NCI-H524 (cell line): ENCODE measurements around the gene MNS1.
A peak's percentile ranks its signal among the peaks of the same experiment; 100 is the strongest.
"Not testable (repeated sequence)": the region's sequence is repeated elsewhere in the genome, so short reads cannot be mapped to it uniquely, and the experiment has no call there.

ENCODE experiments used
- DNase-seq, 2 experiments: peaks; one replicate each; lab custom pipeline; 2025; lab: John Stamatoyannopoulos, UW

The MNS1 gene

DNA sequence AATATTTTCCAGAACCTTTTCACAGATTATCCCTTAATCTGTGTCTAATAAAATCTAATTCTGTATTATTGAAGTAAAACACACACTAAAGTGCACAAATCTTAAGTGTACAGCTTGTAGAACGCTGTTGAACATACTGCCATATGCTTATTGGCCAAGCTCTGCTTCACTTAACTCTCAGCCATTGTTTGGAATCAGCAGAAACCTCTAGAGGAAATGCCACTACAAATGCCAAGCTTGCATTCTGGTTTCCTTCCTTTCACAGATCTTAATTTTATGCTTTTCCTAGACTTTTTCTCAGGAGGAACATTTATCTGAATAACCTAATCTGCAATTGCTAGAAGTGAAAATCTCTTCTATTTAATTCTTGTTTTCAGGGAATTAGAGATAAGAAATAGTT, 10.1 kb downstream of the MNS1 start:
- DNase-seq = peak in 1 of 2 experiments; percentile 18

DNA sequence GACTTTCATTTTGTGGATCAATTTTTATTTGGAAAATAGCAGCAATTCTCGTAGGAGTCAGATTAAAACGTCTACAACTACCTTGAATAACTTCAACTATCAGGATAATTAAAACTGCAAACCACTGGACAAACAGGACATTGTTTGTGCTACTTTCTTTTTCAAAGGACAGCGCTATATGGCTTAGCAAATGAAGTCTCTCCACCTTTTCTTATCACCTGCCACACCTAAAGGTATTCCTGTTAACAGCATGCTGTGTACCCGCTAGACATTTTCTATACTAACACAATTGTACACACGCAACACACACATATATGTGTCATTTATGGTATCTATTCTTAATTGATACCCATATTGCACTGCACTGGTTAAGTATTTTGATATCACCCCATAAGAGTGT, 19.2 kb downstream of the MNS1 start:
- DNase-seq = no peak

DNA sequence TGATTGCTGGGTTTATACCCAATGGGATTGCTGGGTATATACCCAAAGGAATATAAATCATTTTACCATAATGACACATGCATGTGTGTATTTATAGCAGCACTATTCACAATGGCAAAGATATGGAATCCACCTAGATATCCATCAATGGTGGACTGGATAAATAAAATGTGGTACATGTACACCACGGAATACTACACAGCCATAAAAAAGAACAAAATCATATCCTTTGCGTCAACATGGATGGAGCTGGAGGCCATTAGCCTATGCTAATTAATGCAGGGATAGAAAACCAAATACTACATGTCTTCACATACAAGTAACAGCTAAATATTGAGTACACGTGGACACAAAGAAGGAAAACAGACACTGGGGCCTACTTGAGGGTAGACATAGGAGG, 22.6 kb downstream of the MNS1 start:
- no peak for DNase-seq

GRCh38 chr15:56440214-56440770, 24.6 kb downstream of the MNS1 start:
- DNase-seq = no peak

DNA sequence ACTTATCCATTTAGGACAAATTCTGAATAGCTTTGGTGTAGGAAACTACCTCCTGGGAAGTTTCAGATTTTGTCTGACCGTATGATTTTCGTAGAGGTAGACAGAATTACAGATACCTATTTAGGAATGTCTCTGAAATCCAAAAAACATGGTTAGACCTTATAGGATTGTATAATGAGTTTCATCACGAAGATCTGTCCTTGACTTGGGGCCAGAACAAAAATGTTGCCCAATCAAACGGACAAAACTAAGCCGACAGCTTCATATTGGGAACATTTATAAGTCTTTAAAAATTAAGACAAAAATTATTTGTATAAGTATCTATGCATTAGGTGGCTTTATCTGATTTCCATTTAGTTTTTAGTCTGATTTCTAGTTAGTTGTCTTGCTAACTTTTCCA, 32.6 kb downstream of the MNS1 start:
- DNase-seq = no peak

DNA sequence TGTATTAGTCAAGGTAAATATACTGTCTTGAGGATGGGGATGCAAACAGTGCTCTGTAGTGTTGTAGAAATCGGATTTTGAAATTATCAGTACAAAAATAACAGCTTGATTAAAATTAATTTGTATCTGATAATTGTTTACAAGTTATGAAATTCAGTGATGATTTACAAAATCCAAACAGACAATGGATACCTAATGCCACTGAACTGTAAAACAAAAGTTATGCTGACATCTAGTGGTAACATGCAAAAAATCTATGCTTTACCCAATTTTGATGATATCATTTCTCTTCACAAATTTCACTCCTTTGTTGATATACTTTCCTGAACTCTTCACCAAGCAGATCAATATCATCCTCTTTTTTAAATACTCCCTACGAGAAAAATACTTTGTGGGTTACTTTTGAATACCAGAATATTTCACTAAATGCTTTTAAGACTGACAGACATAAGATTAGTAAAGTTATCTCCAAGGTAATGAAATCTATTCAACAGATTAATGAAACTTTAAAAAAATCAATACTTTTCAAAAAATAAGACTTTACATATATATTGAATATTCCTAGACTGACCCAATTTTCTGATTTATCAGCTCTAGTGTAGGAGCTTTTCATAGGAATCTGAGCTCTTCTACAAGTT, 36.0 kb downstream of the MNS1 start:
- peak; percentile 31 to 60 for DNase-seq

- DNase-seq = no peak
Measured at GRCh38 chr15:56425976-56426375, 39.0 kb downstream of the MNS1 start.

GRCh38 chr15:56425276-56425675, 39.7 kb downstream of the MNS1 start:
- DNase-seq = no peak

GRCh38 chr15:56413114-56413733, 51.7 kb downstream of the MNS1 start:
- DNase-seq = not testable (repeated sequence)

DNA sequence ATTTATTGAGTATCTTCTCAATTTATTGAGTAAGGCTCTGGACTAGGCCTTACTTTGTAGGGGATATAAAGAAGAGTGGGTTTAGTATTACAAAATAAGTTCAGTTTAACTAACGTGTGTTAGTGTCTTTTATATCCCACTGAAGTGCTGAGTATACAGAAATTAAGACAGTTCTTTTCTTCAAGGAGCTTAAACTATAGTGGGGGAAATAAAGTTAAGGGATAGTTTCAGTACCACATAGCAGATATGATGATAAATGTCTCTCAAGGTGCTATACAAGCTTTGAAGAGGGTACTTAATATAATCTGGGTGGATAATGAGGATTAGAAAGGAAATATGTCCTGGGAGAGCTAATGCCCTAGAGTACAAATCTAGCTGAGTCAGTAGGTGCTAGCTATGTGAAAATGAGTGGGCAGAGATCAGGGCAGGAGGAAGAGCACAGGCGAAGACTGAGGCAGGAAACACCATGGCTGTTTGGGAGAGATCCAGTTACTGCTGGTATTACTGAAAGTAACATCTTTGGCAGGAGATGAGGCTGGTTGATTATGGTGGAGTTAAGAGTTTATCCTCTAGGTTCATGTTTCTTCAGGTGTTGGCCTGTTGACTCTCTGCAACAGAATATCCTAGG, 53.7 kb downstream of the MNS1 start:
- DNase-seq = peak; percentile 29 to 71

DNA sequence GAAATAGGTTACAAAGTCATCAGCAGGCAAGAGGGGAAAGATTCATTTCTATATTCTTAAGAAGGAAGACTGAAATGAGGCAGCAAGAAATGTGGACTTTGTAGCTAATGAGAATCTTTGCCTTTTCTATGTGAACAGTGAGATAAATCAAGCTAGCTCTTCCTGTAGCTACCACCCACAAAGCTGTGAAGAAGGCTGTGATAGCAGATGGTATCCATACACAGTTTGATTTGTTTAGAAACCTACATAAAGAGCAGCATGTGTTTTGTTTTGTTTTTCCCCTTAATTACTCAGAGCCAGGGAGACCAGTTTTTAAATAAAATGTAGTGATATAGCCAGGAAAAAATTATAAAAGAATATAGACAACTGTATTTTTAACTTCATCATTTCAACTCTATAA, 54.2 kb downstream of the MNS1 start:
- DNase-seq = peak in 1 of 2 experiments; percentile 4

- not testable (repeated sequence) for DNase-seq
Measured at GRCh38 chr15:56399209-56399608, 65.7 kb downstream of the MNS1 start.

- not testable (repeated sequence) for DNase-seq
Measured at GRCh38 chr15:56397325-56397724, 67.6 kb downstream of the MNS1 start.

GRCh38 chr15:56394909-56395308, 70.0 kb downstream of the MNS1 start:
- no peak for DNase-seq

- DNase-seq = no peak
Measured at GRCh38 chr15:56393277-56393676, 71.7 kb downstream of the MNS1 start.

DNA sequence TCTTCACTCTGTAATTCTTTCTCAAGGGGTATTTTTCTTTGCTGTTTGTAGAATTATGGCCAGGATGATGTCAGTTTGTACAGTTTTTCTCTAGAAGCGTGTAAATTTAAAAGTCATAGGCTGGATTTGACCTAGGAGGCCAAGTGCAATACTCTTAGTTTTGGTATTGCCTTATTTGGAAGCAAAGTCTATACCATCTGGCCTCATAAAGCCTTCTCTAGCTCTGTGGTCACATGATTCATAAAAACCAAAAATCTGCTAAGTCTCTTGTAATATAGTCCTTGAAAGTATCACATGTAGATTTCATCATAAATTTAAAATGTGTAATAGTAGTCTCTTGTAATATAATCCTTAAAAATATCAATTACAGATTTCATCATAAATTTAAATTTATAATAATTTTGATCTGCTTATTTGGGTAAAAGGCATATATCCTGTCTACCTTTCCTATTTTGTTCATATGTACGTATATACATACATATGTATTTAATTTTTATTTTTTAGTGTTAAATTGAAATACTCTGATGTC, 74.1 kb downstream of the MNS1 start:
- DNase-seq = peak in 1 of 2 experiments; percentile 33

GRCh38 chr15:56385908-56386307, 79.0 kb downstream of the MNS1 start:
- no peak for DNase-seq

GRCh38 chr15:56383010-56383409, 81.9 kb downstream of the MNS1 start:
- no peak for DNase-seq
